GM18907 (cell line): ENCODE data around the gene CAMK2D.
A peak's percentile ranks its signal among the peaks of the same experiment; 100 is the strongest.

ENCODE experiments used
- ATAC-seq: cut with Tn5 transposase; IDR thresholded peaks from one replicate; pipeline ENCODE4 v1.9.1; 2021; ENCODE audit warnings: mild to moderate bottlenecking, moderate library complexity; ENCODE audit not compliant: unreplicated experiment

Gene CAMK2D

DNA sequence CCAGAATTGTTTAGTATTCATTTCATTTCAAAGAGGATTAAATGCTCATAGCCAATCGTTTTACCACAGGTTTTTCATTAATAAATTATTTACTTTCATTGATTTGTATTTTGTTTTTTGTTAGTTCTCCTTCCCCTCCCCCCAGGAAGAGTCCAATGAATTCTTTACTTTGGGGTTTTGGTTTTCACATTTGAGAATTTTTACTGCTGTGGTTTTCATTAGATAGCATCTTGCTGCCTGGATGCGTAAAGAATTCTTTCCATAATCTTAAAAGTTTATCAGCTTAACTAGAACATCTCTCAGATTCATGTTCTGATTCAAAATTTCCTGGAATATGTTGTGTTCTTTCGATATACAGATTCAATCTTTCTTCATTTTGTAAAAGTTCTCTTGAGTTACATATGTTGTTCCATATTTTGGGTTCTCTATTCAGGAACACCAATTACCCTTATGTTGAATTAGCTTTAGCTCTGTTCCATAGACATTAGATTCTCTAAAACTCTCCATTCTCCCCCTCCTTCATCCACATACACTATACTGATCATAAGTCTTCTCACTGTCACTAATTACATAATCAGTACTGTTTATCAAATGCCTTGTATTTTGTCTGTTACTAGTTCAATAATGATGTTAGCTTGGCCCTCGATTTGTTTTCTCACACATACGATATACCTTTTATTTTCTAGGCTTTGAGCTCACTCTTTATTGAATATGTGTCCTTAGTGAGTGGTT, 184.4 kb downstream of the CAMK2D start:
- ATAC-seq, result no peak

DNA sequence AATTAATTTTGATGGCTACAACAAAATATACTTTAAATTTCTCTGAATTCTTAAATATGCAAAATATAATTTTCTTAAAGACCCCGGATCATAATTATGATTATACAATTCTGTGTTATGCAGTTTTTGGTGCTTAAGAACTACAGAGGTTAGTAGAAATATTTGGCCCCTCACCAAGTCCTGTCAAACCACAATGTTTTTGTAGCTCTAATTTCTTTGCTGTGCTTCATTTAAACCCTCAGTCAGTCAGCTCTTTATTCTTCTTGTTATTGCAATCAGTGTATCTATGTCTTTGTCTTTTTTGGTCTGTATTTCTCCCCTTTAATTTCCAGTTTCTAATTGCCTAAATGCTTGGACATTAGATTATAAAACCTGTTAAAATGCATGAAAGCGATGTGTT, 186.1 kb downstream of the CAMK2D start:
- no peak for ATAC-seq

DNA sequence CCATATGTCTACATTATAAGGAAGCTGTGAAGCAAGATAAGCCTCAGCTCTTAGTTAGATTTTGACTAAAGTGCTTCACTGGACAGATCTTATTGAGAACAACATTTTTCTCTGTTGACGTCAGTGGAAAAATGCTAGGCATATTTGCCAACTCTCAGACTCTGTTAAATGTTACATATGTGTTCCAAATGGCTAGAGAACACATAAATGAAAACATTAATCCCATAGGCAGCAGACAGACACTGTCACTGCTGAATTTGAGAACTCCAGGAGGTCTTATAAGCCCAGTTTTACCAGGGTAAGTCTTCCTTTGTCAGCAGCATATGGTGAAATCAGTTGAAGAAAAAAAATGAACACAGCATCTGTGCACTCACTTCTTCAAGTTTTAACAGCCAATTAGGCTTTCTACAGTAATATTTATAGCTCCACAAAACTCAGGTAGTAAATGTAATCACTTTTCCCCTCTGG, 186.9 kb downstream of the CAMK2D start:
- no peak for ATAC-seq

DNA sequence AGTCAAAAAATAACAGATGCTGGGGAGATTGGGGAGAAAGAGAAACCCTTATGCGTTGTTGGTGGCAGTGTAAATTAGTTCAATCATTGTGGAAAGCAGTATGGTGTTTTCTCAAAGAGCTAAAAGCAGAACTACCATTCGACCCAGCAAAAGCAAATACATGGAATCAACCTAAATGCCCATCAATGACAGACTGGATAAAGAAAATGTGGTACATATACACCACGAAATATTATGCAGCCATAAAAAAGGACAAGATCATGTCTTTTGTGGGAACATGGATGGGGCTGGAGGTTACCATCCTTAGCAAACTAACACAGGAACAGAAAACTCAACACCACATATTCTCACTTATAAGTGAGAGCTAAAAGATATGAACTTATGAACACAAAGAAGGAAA, 188.9 kb downstream of the CAMK2D start:
- no peak for ATAC-seq

DNA sequence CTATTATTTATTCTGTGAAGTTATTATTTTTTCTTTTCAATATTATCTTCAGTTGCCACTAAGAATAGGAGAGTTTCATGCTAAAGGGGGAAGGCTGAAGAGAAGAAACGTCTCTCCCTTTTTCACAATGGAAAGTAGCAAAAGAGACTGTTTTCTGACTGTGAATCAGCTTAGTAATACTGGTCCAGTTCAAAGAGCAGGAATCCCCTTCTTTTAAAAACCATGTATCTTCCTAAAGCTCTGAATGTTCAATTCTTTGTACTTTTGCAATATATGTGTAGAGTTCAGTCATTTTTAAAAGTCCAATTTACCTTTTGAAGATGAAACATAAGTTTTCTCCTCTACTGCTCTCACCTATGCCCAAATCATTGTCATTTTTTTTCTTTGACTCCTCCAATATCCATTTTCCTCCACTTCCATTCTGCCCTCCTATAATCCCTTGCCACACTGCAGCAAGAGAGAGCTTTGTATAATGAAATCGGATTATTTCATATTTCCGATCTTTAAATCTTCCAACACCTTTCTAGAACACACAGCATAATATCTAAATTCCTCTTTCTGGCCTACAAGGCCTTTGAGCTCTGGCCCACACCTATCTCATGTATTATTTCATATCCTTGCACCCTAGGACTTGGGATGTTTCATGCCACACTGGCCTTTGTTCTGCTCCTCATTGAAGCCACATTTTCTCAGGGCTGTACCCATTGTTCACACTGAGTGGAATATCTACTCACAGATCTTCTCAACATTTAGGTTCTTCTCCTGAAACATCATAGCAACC, 195.3 kb downstream of the CAMK2D start:
- no peak for ATAC-seq

DNA sequence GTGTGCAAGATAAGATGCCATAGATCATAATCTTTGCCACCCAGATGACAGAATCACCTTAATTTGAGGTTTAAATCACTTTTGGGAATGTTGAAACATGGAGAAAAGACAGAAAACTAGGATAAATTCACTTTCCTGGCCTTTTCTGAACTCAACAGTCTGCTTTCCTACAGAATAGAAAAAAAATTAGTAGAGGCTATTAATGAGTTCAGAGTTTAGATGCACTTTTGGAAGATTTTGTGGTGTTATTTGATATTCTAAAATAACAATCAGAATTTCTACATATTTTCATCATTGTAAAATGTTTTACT, 195.9 kb downstream of the CAMK2D start:
- no peak for ATAC-seq

DNA sequence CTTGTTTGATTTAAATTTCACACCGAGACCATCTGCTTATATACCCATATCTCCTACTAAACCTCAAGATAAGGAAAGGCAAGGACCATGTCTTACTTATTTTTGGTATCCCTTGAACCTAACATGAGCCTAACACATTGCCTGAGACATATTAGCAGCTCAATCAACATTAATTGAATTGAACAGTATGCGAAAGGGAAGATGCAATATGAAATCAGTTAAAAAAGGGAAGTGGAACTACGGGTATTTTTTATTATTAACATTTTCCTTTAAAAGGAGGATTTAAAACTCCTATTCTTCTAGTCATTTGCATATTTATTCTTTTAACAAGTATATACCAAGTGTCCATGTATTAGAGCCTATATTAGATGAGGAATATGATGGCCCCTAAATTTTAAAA, 197.0 kb downstream of the CAMK2D start:
- ATAC-seq, result peak; percentile 41

DNA sequence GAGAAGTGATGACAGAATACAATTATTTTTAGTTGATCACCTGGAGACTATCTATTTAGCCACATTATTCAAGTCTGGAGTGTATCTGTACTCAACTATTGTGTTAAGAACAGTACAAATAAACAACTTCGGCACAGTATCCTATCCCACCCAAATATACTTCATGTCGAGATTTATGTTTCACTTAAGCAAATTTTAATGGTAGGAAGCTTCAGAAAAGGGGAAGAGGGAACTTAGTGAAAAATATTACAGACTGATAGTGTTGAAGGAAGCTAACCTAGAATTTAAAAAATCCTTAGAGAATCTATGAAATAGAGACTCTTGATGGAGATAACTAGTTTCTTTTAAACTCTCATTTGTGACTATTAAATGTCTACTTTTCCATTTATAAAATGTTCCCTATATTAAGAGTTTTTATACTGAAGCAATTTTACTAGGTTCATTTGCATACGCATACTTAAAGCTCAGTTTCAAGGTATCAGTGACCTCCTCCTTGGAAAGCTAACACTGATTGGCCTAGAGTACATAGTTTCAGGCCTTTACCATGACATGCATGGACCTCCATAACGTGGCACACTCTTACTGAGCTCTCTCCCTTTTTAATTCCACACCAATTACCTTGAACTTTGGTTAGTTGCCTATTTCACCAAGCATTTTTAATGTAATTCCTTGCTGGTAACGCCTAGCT, 197.7 kb downstream of the CAMK2D start:
- no peak for ATAC-seq

DNA sequence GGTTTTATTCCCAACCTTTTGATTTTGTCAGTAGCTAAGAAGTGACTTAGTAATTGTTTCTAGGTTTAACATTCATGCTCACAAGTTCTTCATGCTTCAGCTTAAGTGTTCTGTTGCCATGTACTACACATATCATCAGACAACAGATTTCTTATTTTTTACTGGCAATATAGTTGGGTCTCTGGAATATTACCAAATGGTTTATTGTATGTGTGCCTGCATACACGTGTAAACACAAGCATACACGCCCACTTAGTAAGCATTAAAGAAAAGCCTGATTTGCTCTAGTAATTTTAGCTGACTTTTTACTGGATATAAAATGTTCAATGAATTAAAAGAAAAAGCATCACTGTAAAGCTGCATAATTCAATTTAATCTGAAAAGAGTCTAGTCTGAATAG, 199.8 kb downstream of the CAMK2D start:
- no peak for ATAC-seq

DNA sequence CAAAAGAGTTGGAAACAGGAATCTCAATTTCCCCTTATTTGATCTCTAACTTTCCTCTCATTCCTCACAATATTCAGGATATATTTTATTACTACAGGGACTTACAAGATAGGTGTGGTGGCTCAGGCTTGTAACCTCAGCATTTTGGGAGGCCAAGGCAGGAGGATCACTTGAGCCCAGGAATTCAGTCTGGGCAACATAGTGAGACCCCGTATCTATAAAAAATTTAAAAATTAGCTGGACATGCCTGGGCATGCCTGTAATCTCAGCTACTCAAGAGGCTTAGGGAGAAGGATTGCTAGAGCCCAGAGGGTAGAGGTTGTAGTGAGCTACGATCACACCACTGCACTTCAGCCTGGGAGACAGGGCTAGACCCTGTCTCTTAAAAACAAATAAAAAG, 200.4 kb downstream of the CAMK2D start:
- ATAC-seq, result no peak

DNA sequence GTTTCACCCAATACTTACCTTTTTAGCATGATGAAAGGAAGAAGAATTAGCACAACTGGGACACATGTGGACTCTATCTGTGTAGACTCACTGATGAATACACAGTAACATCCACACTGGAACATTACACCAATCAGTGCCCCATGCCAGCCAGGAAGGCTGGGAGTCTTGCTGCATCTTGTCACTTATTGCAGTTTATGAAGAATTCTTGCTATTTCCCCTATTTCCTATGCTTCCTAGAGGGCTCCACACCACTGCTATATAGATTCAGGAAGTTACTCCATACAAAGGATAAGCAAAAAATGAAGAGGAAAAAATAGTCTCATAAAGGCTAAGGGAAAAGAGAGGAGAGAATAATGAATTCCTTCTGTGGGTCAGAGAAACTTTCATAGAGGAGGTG, 201.0 kb downstream of the CAMK2D start:
- ATAC-seq, result no peak

DNA sequence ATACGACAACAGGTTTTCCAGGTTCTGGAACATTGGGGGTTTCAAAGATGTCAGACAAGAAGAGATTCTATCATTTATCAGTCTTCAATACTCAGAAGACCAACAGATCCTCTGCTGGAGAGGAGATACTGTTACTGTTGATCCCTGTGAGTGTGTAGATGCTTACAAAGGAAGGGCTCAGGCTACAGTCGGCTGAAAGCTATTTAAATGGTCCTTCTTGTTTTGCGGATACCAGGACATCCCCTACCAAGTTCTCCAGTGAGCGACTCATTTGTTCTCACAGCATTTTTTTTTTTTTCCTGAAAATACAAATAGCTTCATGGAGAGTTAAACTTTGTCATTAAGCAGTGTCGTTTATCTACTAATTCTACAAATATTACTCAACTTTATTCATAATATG, 201.6 kb downstream of the CAMK2D start:
- no peak for ATAC-seq

DNA sequence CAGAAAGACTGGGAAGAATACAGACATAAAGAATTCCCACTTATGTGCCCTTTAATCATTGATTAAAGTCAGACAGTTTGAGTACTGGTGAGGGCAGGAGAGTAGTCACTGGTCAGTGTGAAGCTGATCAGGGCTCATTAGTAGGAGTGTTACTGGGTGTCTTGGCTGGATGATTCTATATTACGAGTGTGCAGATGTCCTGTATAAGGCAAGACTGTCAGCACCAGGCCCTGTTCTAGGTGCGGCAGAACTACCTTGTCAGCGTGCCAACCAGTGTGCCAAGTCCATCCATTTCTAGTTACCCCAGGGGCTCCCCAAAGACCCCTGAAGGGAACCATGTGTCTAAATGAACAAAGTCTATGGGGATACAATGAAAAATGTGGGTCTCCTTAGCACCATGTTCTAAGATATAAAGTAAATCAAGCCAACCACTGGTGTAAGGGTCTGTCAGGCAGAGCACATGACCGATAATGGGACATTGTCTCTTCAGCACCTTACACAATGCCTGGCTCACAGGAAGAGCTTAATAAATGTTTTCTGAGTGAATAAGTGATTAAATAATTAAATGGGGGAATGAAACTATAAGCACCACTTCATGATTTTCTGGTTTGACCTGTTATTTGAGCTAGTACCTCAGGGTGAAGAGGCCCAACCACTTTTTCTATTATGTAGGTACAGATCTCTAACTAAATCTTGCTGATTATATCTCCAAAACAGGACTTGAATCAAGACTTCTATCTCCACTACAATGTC, 205.0 kb downstream of the CAMK2D start:
- no peak for ATAC-seq

DNA sequence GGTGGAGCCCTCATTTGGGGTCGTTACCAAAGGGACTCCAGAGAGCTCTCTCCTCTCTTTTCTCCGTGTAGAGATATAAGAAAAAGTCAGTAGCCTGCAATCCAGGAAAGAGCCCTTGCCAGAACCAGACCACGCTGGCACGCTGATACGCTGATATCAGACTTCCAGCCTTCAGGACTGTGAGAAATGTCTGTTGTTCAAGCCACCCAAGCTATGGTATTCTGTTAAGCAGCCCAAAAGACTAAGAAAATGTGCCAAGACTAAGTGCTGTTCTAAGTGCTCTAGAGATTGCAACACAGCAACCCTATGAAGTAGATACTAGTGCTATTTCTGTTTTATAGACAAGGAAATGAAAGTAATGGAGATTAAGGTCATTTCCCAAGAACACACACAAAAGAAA, 205.7 kb downstream of the CAMK2D start:
- no peak for ATAC-seq

DNA sequence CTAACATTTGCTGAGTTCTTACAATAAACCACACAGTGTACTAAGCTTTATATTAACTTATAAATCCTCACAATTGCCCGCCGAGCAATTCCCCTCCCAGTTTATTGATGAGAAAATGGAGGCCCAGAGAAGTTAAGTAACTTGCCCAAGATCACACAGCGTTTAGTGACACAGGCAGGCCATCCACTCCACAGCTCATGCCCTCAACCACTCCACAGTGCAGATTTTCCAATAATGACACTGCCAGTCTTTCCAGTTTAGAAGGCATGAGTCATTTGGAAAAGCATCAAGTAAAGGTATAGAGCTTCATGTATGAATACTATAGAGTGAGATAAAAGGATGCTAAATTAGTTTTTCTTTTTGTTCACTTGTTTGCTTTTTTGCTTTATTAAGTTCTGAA, 208.5 kb downstream of the CAMK2D start:
- ATAC-seq, result no peak

DNA sequence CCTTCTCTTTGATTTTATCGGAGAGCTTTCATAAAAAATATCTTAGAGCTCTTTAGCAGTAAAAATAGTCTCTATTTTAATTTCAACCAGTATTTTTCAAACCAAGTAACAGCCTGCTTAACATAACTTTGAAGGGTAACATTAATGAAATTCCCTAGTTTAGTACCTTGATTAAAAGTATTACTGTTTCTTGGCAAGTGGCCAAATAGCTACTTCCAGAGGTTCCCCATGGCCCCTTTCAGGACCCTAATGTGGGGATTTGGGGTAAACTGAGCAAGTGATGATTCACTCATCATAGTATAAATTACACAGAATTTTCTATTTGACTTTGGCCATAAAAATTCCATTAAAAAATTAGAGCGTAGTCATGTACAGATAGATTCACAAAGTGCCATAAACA, 211.0 kb downstream of the CAMK2D start:
- no peak for ATAC-seq

DNA sequence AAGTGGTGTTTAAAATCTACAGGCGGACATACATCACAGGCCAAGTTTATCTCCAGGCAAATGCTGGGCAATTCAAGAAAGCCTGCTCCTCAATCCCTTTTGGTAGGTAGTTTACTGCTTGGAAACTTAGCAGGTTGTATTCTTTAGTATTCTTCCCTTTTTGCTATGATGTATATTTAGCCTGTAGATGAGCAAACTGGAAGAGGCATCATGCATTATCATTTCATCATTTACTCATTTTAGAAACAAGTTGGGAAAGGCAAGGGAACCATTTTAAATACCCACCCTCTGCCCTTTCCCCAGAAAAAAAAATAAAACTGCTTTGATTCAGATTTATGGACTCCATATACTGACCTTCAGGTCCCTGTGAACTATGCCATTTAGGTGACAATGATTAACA, 213.2 kb downstream of the CAMK2D start:
- no peak for ATAC-seq

DNA sequence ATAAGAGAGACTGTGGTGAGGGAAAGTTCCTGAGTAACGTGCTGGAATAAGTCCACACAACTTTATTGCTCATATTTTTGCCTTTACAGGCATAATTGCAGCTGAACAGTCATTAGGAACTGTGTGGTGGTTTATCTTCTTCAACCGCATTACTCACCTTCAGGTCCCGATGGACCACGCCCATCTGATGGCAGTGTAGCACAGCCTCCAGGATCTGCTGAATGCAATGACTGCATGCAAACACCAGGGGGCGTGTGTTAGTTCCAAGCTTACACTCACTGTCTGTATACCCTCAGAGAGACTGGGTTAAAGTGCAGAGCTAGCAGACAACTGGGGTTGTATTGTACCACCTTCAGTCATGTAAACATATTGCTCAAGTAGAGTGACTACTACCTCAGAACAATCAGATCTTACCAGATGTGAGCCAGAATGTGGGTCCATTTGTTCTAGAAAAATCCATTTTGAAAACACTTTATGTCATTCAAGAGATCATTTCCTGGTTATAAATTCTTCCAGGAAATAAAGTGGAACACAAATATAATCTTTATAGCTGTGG, 214.0 kb downstream of the CAMK2D start:
- peak; percentile 98 for ATAC-seq

DNA sequence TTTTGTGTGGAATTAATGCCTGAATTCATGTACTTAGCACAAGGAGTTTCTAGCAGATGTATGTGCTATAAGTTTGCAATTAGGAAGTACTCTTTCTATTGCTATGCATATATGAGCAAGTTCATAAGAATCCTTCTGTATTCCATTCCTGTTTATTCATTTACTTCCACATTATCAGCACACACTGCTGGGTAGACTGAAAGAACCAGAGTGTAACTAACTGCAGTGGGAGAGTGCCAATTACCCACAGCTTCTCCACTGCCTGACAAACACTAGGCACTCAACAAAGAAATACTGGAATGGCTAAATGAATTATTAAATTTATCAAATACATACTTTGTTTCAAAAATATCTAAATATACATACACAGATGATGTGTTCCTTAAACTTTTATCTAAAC, 219.6 kb downstream of the CAMK2D start:
- ATAC-seq, result no peak

DNA sequence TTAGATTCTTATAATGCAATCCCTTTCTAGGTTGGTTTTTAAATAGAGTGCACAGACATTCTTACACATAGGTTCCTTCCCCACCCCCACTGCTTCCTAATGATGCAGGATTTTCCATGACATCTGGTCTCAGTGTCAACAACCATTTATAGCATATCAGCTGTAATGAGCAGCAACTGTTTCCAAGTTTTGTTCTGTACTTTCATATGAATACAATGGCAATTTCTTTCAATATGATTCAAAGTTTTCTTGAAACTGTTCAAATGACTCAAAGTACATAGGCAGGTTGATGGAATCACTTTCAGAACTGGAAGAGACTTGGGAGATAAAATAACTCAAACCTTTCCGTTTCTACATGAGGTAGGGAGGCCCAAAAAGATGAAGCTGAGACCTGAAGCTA, 220.7 kb downstream of the CAMK2D start:
- ATAC-seq, result no peak

DNA sequence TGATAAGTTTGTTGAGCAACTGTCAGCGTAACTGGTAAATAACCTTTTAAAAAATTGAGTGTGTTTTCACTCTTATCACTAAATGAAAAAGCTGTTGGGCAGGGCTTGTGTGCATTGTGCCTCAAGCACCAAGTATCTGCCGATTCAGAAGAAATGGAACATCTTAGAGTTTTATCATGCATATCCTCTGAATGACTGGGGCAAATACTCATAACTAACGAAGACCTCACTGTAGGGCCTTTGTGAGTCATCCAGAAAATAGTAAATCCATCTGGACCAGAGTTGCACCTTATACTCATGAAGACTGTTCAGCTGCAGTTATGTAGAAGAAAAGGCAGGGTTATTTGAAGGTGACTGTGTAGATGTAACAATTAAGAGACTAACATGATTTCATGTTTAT, 222.1 kb downstream of the CAMK2D start:
- ATAC-seq, result peak; percentile 77
